Fibroblast of peridontal ligament (primary cell): ENCODE data around the gene LMNTD2.
A peak's percentile ranks its signal among the peaks of the same experiment; 100 is the strongest.

Experiments
- DNase-seq: peaks from one replicate; pipeline ENCODE4 v3.0.0-alpha.2; 2010; ENCODE audit errors: extremely low read depth

Gene LMNTD2

GRCh38 chr11:507727-508515, 52.6 kb downstream of the LMNTD2 start:
- no peak for DNase-seq

GRCh38 chr11:506995-507726, 53.4 kb downstream of the LMNTD2 start, which contains the start of gene RNH1:
TSS of gene RNH1 (minus strand) at chr11:507242. CDS start at chr11:502162, 5,080 bp downstream.
- DNase-seq, result peak; percentile 93

- peak; percentile 97 for DNase-seq
Measured at GRCh38 chr11:506238-506994, 54.1 kb downstream of the LMNTD2 start.

- DNase-seq, result no peak
Measured at GRCh38 chr11:504994-505344, 55.6 kb downstream of the LMNTD2 start.
